ENCODE data around the gene CREB3L2.

DNA sequence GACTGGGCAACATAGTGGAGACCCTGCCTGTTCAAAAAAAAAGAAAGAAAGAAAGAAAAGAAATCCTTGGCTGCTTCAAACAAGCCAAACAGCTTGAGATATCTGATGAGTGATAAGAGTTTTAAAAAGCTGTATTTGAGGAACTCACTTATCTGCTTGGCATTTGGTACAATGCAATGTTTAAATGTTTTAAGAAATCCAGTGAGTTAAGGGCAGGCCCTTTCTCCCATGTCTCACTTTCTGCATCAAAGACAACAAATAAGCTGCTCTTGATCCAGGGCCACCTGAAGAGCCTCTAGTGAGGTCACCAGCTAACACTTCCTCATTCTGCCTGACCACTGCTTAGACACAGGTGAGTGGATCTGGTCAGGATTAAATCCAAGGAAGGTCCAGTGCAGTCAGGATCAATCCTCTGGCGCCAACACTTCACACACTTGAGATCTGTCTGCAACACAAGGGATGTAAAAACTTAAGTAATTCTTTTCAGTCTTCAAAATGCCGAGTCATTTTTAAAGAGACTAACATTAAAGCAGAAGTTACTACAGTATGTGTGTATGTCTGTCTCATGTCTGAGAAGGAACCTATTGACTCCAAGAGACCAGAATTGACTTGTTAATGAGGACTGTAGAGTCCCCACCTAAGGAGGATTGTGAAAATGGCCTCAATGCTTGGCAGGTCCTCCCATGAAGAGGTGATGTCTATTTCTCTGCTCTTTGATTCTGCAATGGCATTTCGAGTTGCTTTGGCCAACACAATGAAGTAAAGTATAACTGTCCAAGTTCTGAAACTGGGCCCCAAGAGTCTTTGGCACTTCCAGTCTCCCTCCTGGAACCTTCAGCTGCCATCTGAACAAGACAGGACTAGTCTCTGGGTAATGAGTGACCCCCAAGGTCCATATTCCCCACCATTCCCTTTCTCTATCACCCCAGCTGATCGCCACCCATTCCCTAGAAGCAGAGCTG is 43.1 kb downstream of the CREB3L2 start:
- TF ChIP-seq, protein P1, sequence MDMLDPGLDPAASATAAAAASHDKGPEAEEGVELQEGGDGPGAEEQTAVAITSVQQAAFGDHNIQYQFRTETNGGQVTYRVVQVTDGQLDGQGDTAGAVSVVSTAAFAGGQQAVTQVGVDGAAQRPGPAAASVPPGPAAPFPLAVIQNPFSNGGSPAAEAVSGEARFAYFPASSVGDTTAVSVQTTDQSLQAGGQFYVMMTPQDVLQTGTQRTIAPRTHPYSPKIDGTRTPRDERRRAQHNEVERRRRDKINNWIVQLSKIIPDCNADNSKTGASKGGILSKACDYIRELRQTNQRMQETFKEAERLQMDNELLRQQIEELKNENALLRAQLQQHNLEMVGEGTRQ (IDR thresholded peaks at IDR 0.05; ENCODE audit: low read depth, low read length), result no peak
- TF ChIP-seq, protein P2, sequence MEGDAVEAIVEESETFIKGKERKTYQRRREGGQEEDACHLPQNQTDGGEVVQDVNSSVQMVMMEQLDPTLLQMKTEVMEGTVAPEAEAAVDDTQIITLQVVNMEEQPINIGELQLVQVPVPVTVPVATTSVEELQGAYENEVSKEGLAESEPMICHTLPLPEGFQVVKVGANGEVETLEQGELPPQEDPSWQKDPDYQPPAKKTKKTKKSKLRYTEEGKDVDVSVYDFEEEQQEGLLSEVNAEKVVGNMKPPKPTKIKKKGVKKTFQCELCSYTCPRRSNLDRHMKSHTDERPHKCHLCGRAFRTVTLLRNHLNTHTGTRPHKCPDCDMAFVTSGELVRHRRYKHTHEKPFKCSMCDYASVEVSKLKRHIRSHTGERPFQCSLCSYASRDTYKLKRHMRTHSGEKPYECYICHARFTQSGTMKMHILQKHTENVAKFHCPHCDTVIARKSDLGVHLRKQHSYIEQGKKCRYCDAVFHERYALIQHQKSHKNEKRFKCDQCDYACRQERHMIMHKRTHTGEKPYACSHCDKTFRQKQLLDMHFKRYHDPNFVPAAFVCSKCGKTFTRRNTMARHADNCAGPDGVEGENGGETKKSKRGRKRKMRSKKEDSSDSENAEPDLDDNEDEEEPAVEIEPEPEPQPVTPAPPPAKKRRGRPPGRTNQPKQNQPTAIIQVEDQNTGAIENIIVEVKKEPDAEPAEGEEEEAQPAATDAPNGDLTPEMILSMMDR (conservative IDR thresholded peaks at IDR 0.05; ENCODE audit: low read depth, low read length), result no peak
- TF ChIP-seq POLR2A (IDR thresholded peaks at IDR 0.05; ENCODE audit: low read depth, low read length) (no peak), CEBPB (IDR thresholded peaks at IDR 0.05; ENCODE audit: low read depth, low read length) (no peak), RAD21 (IDR thresholded peaks at IDR 0.05; ENCODE audit: low read length) (no peak)
